HG03439 (cell line): ENCODE results near the gene MALSU1.

ENCODE experiments used
- ATAC-seq: cut with Tn5 transposase; IDR thresholded peaks from one replicate; pipeline ENCODE4 v1.9.1; 2021; ENCODE audit warnings: mild to moderate bottlenecking, moderate library complexity; ENCODE audit not compliant: unreplicated experiment

Gene MALSU1

GRCh38 chr7:23335136-23335535, 36.0 kb downstream of the MALSU1 start:
- ATAC-seq, result no peak

DNA sequence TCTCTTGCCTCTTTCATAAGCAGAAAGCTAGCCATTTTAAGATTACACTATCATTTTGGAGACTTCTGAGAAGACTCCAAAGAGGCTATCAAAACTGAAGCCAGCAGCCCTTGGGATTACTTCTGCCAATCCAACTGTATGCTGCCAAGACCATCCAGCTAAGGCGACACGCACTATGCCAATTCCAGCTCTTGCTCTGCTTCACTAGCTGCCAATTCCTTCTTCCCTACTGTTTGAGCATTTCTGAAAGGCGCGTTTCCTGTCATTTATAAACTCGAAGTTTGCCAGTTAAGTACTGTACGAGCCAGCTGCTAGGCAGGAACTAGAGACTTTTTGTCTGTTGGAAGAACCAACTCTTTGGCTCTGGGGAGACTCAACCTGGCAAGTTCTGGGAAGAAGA, 36.5 kb downstream of the MALSU1 start:
- no peak for ATAC-seq

DNA sequence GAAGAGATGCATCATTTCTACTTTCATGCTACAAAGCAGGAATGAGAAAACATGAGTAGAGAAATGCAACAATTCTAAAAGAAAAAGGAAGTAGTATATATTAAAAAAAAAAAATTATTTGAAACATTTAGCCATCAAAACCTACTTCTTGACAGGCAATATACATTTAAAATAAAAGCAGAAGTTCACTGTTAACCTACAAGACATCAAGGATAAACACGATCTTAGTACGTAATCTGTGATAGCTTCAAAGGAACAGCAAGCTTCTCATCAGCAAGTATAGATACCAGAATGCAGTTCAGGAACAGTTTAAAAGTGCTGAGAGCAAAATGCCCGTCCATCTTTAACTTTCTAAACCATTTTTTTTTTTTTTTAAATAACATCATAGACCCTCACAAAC, 36.9 kb downstream of the MALSU1 start:
- ATAC-seq, result no peak

DNA sequence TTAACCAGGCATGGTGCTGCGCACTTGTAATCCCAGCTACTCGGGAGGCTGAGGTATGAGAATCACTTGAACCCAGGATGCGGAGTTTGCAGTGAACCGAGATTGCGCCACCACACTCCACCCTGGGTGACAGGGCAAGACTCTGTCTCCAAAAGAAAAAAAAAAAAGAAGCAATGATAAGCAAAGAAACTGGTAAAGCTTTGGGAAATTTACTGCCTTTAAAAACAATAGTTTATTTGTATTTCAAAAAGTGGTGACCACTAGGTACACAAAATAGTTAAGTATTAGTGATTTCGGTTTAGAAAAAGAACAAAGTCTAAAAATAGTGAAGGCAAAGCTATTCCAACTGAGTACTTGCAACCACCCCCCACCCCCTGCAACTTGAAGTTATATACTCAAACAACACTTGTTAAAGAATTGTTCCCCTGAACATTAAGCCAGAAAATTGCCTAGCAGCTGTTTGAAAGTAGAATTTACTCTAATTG, 37.7 kb downstream of the MALSU1 start:
- ATAC-seq, result no peak

- no peak for ATAC-seq
Measured at GRCh38 chr7:23337374-23337773, 38.2 kb downstream of the MALSU1 start.

- ATAC-seq, result no peak
Measured at GRCh38 chr7:23338439-23338838, 39.3 kb downstream of the MALSU1 start.

GRCh38 chr7:23338863-23339262, 39.7 kb downstream of the MALSU1 start:
- ATAC-seq, result no peak

GRCh38 chr7:23341846-23342598, 42.9 kb downstream of the MALSU1 start:
- no peak for ATAC-seq

- ATAC-seq, result no peak
Measured at GRCh38 chr7:23343102-23343501, 44.0 kb downstream of the MALSU1 start.

GRCh38 chr7:23343806-23344475, 44.8 kb downstream of the MALSU1 start:
- ATAC-seq, result no peak

- ATAC-seq, result no peak
Measured at GRCh38 chr7:23345601-23346000, 46.5 kb downstream of the MALSU1 start.

- no peak for ATAC-seq
Measured at GRCh38 chr7:23346316-23346715, 47.2 kb downstream of the MALSU1 start.

DNA sequence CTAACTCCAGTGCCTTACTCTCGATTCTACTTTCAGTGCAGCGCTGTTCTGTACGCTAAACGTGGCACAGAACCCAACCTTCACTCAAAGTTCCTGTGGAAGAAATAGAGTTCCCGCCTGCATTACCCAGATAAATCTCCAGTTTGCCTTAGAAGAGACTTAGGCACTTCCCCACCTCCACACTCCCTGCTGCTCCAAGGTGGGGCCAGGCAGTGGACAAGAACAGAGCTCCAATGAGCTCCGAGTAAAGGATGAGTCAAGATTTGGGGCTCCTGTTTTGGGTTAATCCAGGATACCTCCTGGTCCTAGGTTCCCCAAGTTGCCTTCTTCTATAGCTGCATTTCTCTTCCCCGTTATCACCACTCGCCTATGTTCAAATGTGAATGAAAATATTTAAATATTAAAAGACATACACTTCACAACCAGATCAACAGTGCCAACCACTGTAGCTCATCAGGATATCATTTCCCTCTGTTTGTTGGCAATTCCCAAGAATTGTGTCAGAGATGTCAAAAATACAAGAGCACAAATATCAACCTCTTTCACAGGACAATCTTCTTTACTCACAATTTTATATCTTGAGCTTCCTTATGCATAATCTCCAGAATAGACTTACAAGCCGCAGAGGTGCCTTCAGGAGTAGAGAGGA, 48.0 kb downstream of the MALSU1 start:
- ATAC-seq, result no peak

GRCh38 chr7:23347682-23348180, 48.6 kb downstream of the MALSU1 start:
- no peak for ATAC-seq

GRCh38 chr7:23349484-23350157, 50.5 kb downstream of the MALSU1 start:
- ATAC-seq, result no peak

GRCh38 chr7:23350466-23350865, 51.3 kb downstream of the MALSU1 start:
- no peak for ATAC-seq

DNA sequence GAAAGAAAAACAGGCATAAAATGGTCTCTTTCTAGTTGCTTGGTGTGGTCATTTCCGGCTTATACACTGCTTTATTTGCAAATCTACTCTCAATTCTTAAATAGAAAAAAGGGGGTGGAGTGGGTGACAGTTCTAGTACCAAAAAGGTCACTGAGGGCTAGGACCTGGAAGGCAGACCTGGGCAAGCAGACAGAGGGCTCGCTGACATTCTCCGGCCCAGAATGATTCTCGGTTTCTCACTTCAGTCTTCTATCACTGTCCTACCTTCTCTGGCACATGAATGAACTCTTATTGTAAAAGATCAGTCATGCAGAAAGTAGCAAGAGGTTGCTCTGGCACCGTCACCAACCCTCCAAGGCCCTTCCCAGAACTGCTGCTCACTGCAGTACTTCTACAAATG, 54.0 kb downstream of the MALSU1 start:
- ATAC-seq, result no peak

- no peak for ATAC-seq
Measured at GRCh38 chr7:23356168-23356567, 57.0 kb downstream of the MALSU1 start.

GRCh38 chr7:23356726-23357125, 57.6 kb downstream of the MALSU1 start:
- no peak for ATAC-seq

DNA sequence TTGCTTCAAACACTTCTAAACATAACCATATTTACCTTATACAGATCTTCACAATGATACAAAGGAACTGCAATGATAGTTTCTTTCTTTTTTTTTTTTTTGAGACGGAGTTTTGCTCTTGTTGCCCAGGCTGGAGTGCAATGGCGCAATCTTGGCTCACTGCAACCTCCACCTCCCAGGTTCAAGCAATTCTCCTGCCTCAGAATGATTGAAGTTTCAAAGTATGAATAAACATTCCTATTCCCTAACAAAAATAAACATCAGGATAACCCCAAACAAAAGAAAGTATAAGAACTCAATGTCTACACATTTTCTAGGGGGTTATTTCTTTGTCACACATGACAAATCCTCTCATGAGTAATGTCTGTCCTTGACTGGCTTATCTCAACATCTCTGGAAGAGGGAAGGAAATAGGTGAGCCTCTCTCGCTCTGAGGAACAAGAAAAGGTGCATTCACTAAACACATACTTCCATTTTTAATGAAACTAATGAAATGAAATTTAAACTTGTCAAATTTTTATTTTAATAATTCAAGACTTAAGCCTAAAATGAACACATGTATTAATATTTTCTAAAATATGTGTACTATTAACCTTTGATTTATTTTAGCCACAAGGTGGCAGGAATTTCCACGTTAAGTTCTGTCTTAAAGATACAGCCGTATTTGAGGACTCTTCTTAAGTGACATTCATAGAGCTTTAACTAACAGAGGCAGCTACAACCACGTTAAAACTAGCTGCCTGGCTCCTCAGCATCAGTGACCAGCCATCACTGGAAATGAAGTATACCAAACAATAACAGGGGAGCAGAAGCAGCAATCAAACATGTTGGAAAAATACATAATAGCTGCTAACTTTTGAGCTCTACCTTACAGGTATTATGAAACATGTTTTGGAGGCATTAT, 58.3 kb downstream of the MALSU1 start:
- ATAC-seq, result peak; percentile 42
